Mesendoderm (in vitro differentiated cells): Measurements from ENCODE around the gene SLC6A2.

Experiments used
- DNase-seq: peaks from one replicate; pipeline ENCODE4 v3.0.0; 2013
- H2AK5ac ChIP-seq: 2 replicates; pipeline ENCODE4 v1.6.1; 2013; ENCODE audit warnings: low read length, inconsistent platforms
- H2BK120ac ChIP-seq: 2 replicates; pipeline ENCODE4 v1.6.1; 2013; ENCODE audit warnings: low read depth, mild to moderate bottlenecking, low read length, moderate library complexity, mixed read lengths
- H2BK15ac ChIP-seq: replicated peaks from 2 replicates; pipeline ENCODE4 v1.6.1; 2013; ENCODE audit warnings: low read depth, mild to moderate bottlenecking, moderate library complexity
- H2BK5ac ChIP-seq: 2 replicates; pipeline ENCODE4 v1.6.1; 2013; ENCODE audit warnings: low read length, inconsistent platforms
- H3K18ac ChIP-seq: 2 replicates; pipeline ENCODE4 v1.6.1; 2013; ENCODE audit warnings: mild to moderate bottlenecking, low read length, mixed read lengths
- H3K23ac ChIP-seq: one replicate; pipeline ENCODE4 v1.6.1; 2013; ENCODE audit warnings: low read length
- H3K27ac ChIP-seq: 2 replicates; pipeline ENCODE4 v1.5.1; 2013; ENCODE audit warnings: low read depth, mild to moderate bottlenecking, inconsistent platforms, low read length, moderate library complexity
- H3K27me3 ChIP-seq: 2 replicates; pipeline ENCODE4 v1.6.1; 2013; ENCODE audit warnings: low read length, control low read depth, mild to moderate bottlenecking, inconsistent platforms; ENCODE audit not compliant: insufficient read depth, poor library complexity
- H3K36me3 ChIP-seq: 2 replicates; pipeline ENCODE4 v1.6.1; 2013; ENCODE audit warnings: low read length, inconsistent platforms; ENCODE audit not compliant: control insufficient read depth, insufficient read depth
- H3K4ac ChIP-seq: one replicate; pipeline ENCODE4 v1.6.1; 2013; ENCODE audit warnings: low read depth, mild to moderate bottlenecking, low read length, moderate library complexity
- H3K4me1 ChIP-seq: 2 replicates; pipeline ENCODE4 v1.6.1; 2013; ENCODE audit warnings: low read depth, low read length, inconsistent platforms; ENCODE audit not compliant: control insufficient read depth
- H3K4me2 ChIP-seq: 2 replicates; pipeline ENCODE4 v1.6.1; 2013; ENCODE audit warnings: low read length
- H3K4me3 ChIP-seq: 2 replicates; pipeline ENCODE4 v1.5.1; 2013; ENCODE audit warnings: mild to moderate bottlenecking, low read length
- H3K56ac ChIP-seq: one replicate; pipeline ENCODE4 v1.6.1; 2013; ENCODE audit warnings: low read length
- H3K79me1 ChIP-seq: 2 replicates; pipeline ENCODE4 v1.6.1; 2013; ENCODE audit warnings: low read length, inconsistent platforms
- H3K79me2 ChIP-seq: 2 replicates; pipeline ENCODE4 v1.6.1; 2013; ENCODE audit warnings: mild to moderate bottlenecking, low read length; ENCODE audit not compliant: control insufficient read depth, insufficient read depth
- H3K9ac ChIP-seq: 2 replicates; pipeline ENCODE4 v1.6.1; 2013; ENCODE audit warnings: low read length, inconsistent platforms
- H4K5ac ChIP-seq: one replicate; pipeline ENCODE4 v1.6.1; 2013; ENCODE audit warnings: low read length
- H4K8ac ChIP-seq: one replicate; pipeline ENCODE4 v1.6.1; 2013; ENCODE audit warnings: low read depth, mild to moderate bottlenecking, control low read depth, low read length, moderate library complexity
- WGBS: extraction: QIAGEN DNeasy Blood & Tissue Kit; methylation state at CpG from one replicate; pipeline ENCODE4 v1.1.7; 2013; ENCODE audit warnings: low lambda C conversion rate, missing lambda C conversion rate; ENCODE audit not compliant: insufficient coverage; ENCODE audit errors: extremely low coverage; 5-methylcytosine and 5-hydroxymethylcytosine counted together

The SLC6A2 gene

GRCh38 chr16:55700961-55701360 is 45.2 kb downstream of the SLC6A2 start:
- Histone ChIP-seq H3K23ac (no peak overlapping the region), H2BK120ac (no peak overlapping the region), H4K8ac (no peak overlapping the region), H3K79me1 (no peaks in the 10 kb centered on the region), H3K79me2 (no peaks in the 10 kb centered on the region), H3K9ac (no peak overlapping the region), H3K18ac (no peak overlapping the region), H3K4me3 (no peak overlapping the region), H3K4me2 (no peak overlapping the region), H2AK5ac (no peak overlapping the region), H3K36me3 (no peaks in the 10 kb centered on the region), H2BK15ac (no peak overlapping the region), H3K4me1 (no peaks in the 10 kb centered on the region), H2BK5ac (no peak overlapping the region), H3K27me3 (no peaks in the 10 kb centered on the region), H3K4ac (no peak overlapping the region), H3K27ac (no peak overlapping the region), H4K5ac (no peak overlapping the region), H3K56ac (no peak overlapping the region)
- no peak for DNase-seq
- no CpG with 5 or more reads among the region's 3 CpGs for WGBS

GRCh38 chr16:55701442-55702319 is 45.9 kb downstream of the SLC6A2 start:
- no peaks in the 10 kb centered on the region for H3K79me1 ChIP-seq
- H3K27ac ChIP-seq = no peak overlapping the region
- no peaks in the 10 kb centered on the region for H3K27me3 ChIP-seq
- WGBS = no CpG with 5 or more reads among the region's 9 CpGs
- no peak overlapping the region for H3K9ac ChIP-seq
- H3K18ac ChIP-seq = no peak overlapping the region
- H3K36me3 ChIP-seq = no peaks in the 10 kb centered on the region
- H2BK5ac ChIP-seq = no peak overlapping the region
- no peak overlapping the region for H2AK5ac ChIP-seq
- H3K23ac ChIP-seq = no peak overlapping the region
- no peaks in the 10 kb centered on the region for H3K79me2 ChIP-seq
- no peak overlapping the region for H3K4me3 ChIP-seq
- no peak overlapping the region for H3K56ac ChIP-seq
- no peaks in the 10 kb centered on the region for H3K4me1 ChIP-seq
- peak; percentile 70 for DNase-seq
- no peak overlapping the region for H4K5ac ChIP-seq
- H3K4me2 ChIP-seq = no peak overlapping the region
- no peak overlapping the region for H2BK15ac ChIP-seq
- no peak overlapping the region for H3K4ac ChIP-seq
- no peak overlapping the region for H2BK120ac ChIP-seq
- H4K8ac ChIP-seq = no peak overlapping the region

- WGBS = no CpG with 5 or more reads among the region's 10 CpGs
- no peak overlapping the region for H2BK120ac ChIP-seq
- DNase-seq = peak; percentile 62
These were observed 47.5 kb downstream of the SLC6A2 start for GRCh38 chr16:55703003-55704001.

GRCh38 chr16:55706739-55707384 is 51.1 kb downstream of the SLC6A2 start:
- H3K27ac ChIP-seq = no peak overlapping the region
- no peak overlapping the region for H4K5ac ChIP-seq
- no CpG with 5 or more reads among the region's 1 CpG for WGBS

More at GRCh38 chr16:55703003-55704001, 47.5 kb downstream of the SLC6A2 start:
- H3K18ac ChIP-seq = no peak overlapping the region
- no peaks in the 10 kb centered on the region for H3K79me2 ChIP-seq
- no peak overlapping the region for H4K8ac ChIP-seq
- H3K23ac ChIP-seq = no peak overlapping the region
- H3K9ac ChIP-seq = no peak overlapping the region
- H4K5ac ChIP-seq = no peak overlapping the region
- no peak overlapping the region for H2BK5ac ChIP-seq
- H2AK5ac ChIP-seq = no peak overlapping the region
- H3K4me2 ChIP-seq = no peak overlapping the region
- no peaks in the 10 kb centered on the region for H3K79me1 ChIP-seq
- no peaks in the 10 kb centered on the region for H3K27me3 ChIP-seq
- no peak overlapping the region for H3K56ac ChIP-seq
- H3K4ac ChIP-seq = no peak overlapping the region
- no peak overlapping the region for H3K27ac ChIP-seq
- H3K4me3 ChIP-seq = no peak overlapping the region
- H2BK15ac ChIP-seq = no peak overlapping the region
- H3K36me3 ChIP-seq = no peaks in the 10 kb centered on the region
- H3K4me1 ChIP-seq = no peaks in the 10 kb centered on the region

GRCh38 chr16:55709801-55710200 is 54.0 kb downstream of the SLC6A2 start:
- no peaks in the 10 kb centered on the region for H3K27me3 ChIP-seq
- no peak overlapping the region for H3K4me2 ChIP-seq

More at GRCh38 chr16:55706739-55707384, 51.1 kb downstream of the SLC6A2 start:
- H3K4ac ChIP-seq = no peak overlapping the region
- H2BK5ac ChIP-seq = no peak overlapping the region
- H2BK15ac ChIP-seq = no peak overlapping the region
- H3K4me3 ChIP-seq = no peak overlapping the region
- H3K4me1 ChIP-seq = no peaks in the 10 kb centered on the region
- no peak overlapping the region for H3K56ac ChIP-seq
- no peaks in the 10 kb centered on the region for H3K27me3 ChIP-seq
- H2BK120ac ChIP-seq = no peak overlapping the region
- no peaks in the 10 kb centered on the region for H3K79me1 ChIP-seq
- DNase-seq = peak; percentile 45
- no peak overlapping the region for H2AK5ac ChIP-seq
- H3K18ac ChIP-seq = no peak overlapping the region
- no peak overlapping the region for H4K8ac ChIP-seq
- no peaks in the 10 kb centered on the region for H3K79me2 ChIP-seq
- H3K9ac ChIP-seq = no peak overlapping the region
- no peak overlapping the region for H3K23ac ChIP-seq
- H3K4me2 ChIP-seq = no peak overlapping the region
- no peaks in the 10 kb centered on the region for H3K36me3 ChIP-seq

More at GRCh38 chr16:55709801-55710200, 54.0 kb downstream of the SLC6A2 start:
- H2BK15ac ChIP-seq = no peak overlapping the region
- no peak overlapping the region for H3K18ac ChIP-seq
- no peaks in the 10 kb centered on the region for H3K36me3 ChIP-seq
- H3K56ac ChIP-seq = no peak overlapping the region
- no peak overlapping the region for H4K5ac ChIP-seq
- H3K79me2 ChIP-seq = no peaks in the 10 kb centered on the region
- no peaks in the 10 kb centered on the region for H3K4me1 ChIP-seq
- H3K4me3 ChIP-seq = no peak overlapping the region
- H3K23ac ChIP-seq = no peak overlapping the region
- no CpG with 5 or more reads among the region's 5 CpGs for WGBS
- no peak overlapping the region for H3K27ac ChIP-seq
- DNase-seq = no peak
- H3K4ac ChIP-seq = no peak overlapping the region
- H2AK5ac ChIP-seq = no peak overlapping the region
- H2BK120ac ChIP-seq = no peak overlapping the region
- no peak overlapping the region for H2BK5ac ChIP-seq
- no peak overlapping the region for H4K8ac ChIP-seq
- no peaks in the 10 kb centered on the region for H3K79me1 ChIP-seq
- no peak overlapping the region for H3K9ac ChIP-seq
